Left ventricle myocardium inferior (tissue), 1 donor: ENCODE measurements around the gene C2orf74. TPM values are rescaled to one million over a fixed set of nuclear protein-coding genes. Genes with fewer than 3 reads are reported as not detected.
A peak's percentile ranks its signal among the peaks of the same experiment; 100 is the strongest.

Source experiments
- DNase-seq: peaks from one replicate; pipeline ENCODE4 v3.0.0-alpha.2; 2020
- H3K27ac ChIP-seq: fragments of 200-600 bp; replicated peaks from 2 replicates; pipeline ENCODE4 v1.8.0; 2021
- H3K27me3 ChIP-seq: fragments of 200-600 bp; 2 replicates; pipeline ENCODE4 v1.8.0; 2021; ENCODE audit warnings: low read depth
- H3K36me3 ChIP-seq: fragments of 200-600 bp; 2 replicates; pipeline ENCODE4 v1.8.0; 2021
- H3K4me1 ChIP-seq: fragments of 200-600 bp; 2 replicates; pipeline ENCODE4 v1.8.0; 2021
- H3K4me3 ChIP-seq: fragments of 200-600 bp; 2 replicates; pipeline ENCODE4 v1.8.0; 2021; ENCODE audit warnings: mild to moderate bottlenecking, moderate library complexity
- H3K9me3 ChIP-seq: fragments of 200-600 bp; replicated peaks from 2 replicates; pipeline ENCODE4 v1.8.0; 2021
- intact Hi-C: fragments of 100-400 bp; cut with micrococcal nuclease; formaldehyde crosslinking; loops from one replicate; pipeline ENCODE4 v1.11.0; 2022
- total RNA-seq: library from RNA; stranded (reverse); fragmentation: NEBNext Ultra II Directional; extraction: Animal tissue kit (Norgen Biotek cat#: 25700); gene quantifications from one replicate; pipeline ENCODE4 v1.2.1, GENCODE V29; 2021
- TF ChIP-seq, protein P1 (sequence below): fragments of 200-600 bp; IDR thresholded peaks from 2 replicates; pipeline ENCODE4 v1.8.0; 2021; ENCODE audit warnings: antibody characterized with exemption, mild to moderate bottlenecking, borderline replicate concordance
- donor health status: DM: no; HTN: yes; CAD: no; lungs with severe emphysema.

C2orf74 gene
- total RNA-seq, 1 donor from 2014 or later = 33.7 TPM

DNA sequence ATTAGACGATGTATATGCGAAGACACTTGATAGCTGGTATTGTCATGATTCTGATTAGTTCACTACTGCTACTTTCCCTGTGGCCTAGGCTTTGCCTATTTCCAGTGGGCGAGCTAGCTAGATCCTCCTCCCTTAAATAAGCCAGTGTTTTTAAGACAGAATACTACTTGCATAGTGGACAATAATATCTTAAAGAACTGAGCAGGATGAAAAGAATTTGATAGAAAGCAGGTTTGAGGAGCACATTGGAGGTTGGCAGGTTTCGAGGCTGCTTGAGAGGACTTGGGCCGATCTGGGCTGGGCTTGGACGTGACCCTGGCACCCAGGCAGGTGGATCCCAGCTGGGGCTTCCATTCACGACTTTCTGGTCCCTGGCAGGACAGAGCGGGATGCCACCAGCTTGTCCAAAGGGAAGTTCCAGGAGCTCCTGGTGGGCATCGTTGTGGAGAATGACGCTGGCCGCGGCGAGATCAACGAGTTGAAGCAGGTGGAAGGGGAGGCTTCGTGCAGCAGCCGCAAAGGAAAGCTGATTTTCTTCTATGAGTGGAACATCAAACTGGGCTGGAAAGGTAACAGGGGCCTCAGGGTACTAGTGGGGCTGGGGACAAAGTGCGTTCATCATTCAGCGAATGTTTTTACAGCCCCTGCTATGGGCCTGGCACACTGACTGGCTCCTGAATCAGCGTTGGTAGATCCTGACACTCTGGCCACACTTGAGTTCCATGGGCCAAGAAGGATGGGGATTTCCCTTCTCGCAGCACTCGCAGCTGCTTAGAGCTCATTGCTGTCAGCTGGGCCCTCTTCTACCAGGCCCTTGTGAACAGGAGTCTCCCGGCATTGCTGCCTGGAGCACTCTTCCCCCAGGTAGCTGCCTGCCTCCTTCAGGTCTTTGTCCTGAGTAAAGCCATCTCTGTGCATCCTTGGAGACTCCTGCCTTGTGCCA lies 16.9 kb downstream of the C2orf74 start:
- H3K27me3 ChIP-seq = no peaks in the 10 kb centered on the region
- H3K36me3 ChIP-seq = peaks cover 32% of the 10 kb centered on the region
- H3K4me1 ChIP-seq = peaks cover 66% of the 10 kb centered on the region
- H3K4me3 ChIP-seq = peak overlapping the region; percentile 90
- no peak for DNase-seq
- TF ChIP-seq, protein P1, sequence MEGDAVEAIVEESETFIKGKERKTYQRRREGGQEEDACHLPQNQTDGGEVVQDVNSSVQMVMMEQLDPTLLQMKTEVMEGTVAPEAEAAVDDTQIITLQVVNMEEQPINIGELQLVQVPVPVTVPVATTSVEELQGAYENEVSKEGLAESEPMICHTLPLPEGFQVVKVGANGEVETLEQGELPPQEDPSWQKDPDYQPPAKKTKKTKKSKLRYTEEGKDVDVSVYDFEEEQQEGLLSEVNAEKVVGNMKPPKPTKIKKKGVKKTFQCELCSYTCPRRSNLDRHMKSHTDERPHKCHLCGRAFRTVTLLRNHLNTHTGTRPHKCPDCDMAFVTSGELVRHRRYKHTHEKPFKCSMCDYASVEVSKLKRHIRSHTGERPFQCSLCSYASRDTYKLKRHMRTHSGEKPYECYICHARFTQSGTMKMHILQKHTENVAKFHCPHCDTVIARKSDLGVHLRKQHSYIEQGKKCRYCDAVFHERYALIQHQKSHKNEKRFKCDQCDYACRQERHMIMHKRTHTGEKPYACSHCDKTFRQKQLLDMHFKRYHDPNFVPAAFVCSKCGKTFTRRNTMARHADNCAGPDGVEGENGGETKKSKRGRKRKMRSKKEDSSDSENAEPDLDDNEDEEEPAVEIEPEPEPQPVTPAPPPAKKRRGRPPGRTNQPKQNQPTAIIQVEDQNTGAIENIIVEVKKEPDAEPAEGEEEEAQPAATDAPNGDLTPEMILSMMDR = no peak
- H3K27ac ChIP-seq = peak overlapping the region; percentile 99
- no peaks in the 10 kb centered on the region for H3K9me3 ChIP-seq
- intact Hi-C loops = no loop called here

DNA sequence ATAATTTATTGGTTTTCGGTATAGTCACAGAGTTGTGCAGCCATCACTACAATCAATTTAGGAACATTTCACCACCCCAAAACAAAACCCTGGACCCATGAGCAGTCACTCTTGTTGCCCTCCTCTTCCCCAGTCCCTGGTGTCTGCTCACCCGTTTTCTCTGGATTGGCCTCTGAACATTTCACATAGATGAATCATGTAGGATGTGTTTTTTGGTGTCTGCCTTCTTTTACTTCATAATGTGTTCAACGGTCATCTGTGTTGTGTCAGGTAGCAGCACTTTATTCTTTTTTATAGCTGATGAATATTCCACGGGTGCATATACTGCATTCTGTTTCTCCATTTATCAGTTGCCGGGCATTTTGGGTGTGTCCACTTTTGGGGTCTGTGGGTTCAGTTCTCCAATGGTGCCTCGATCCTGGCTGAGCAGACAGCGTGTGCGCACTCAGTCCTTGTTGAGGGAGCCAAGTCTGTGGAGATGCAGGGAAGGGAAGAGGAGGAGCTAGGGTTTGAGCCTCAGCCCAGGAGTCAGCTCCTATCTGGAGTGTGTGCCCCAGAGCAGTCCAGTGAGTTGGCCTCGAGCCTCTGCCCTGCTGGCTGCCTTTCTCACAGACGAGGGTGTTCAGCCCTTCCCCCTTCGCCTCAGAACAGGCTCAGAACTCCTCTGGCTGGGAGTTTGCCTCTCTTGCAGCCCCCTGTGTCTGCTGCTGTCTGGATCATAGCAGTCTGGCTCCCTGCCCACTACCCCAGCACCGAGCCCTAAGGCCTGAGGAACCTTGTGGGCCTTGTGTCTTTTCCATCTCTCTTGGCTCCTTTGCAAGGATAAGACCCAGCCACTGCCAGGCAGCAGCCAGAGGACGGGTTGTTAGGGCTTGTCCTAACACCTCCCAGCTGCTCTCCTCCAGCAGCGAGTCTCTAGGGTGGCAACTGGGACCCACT lies 18.0 kb downstream of the C2orf74 start:
- H3K9me3 ChIP-seq = no peaks in the 10 kb centered on the region
- no peaks in the 10 kb centered on the region for H3K27me3 ChIP-seq
- H3K36me3 ChIP-seq = peaks cover 43% of the 10 kb centered on the region
- intact Hi-C loops = no loop called here
- peaks cover 68% of the 10 kb centered on the region for H3K4me1 ChIP-seq
- TF ChIP-seq, protein P1 = no peak
- peak overlapping the region; percentile 86 for H3K27ac ChIP-seq
- H3K4me3 ChIP-seq = peak overlapping the region; percentile 90
- DNase-seq = peak; percentile 82

DNA sequence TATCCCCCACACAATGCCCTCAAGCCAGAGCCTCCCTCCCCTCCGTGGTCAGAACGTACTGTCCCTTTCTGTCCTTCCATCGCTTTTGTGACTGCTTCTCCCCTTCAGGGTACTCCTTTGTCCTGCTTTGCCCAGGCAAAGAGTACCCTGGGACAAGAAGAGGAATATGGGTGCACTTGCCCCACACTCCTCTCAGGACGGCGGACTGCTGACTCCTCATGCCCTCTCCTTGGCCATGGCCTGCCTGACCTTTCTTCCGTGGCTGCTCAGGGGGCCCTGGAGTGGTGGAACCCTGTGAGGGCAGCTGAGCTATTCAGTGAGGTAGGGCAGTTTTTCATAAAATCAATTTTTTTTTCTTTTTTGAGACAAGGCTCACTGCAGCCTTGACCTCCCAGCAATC lies 18.7 kb downstream of the C2orf74 start:
- H3K9me3 ChIP-seq = no peaks in the 10 kb centered on the region
- no peaks in the 10 kb centered on the region for H3K27me3 ChIP-seq
- H3K27ac ChIP-seq = peak overlapping the region; percentile 86
- peak overlapping the region; percentile 90 for H3K4me3 ChIP-seq
- TF ChIP-seq, protein P1 = no peak
- peaks cover 50% of the 10 kb centered on the region for H3K36me3 ChIP-seq
- H3K4me1 ChIP-seq = peaks cover 68% of the 10 kb centered on the region
- no peak for DNase-seq
- intact Hi-C loops = no loop called here

DNA sequence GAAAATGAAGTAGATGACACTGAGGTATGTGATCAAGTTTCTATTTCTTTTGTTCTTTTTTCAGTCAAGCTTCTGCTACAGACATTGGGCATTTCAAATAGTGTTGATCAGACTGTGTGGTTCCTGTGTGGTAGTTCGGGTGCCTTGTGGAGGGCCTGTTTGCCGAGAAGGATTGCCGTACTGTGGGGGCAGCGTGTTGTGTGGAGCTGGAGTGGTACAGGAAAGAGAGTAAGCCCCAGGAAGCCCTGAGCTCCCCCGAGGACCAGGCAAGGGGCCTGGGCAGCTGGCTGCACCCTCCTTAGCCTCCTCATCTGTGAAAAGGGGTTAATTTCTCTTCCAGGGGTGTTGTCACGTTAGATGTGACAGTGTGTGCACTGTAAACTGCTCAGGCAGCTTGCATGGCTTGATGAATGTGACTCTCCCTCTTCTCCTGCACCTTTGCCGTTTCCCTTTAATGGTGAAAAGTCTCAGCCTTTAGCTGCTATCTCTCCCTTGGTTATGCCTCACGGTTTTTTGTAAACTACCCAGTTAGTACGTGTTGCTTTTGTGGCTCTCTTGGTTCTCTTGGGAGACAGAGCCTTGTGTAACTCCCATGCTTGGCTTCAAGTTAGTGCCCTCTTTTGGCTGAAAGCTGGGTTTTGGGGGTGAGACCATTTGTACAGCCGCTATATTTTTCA lies 19.5 kb downstream of the C2orf74 start:
- H3K4me3 ChIP-seq = peak overlapping the region; percentile 90
- intact Hi-C loops = no loop called here
- TF ChIP-seq, protein P1 = no peak
- peak overlapping the region; percentile 86 for H3K27ac ChIP-seq
- no peaks in the 10 kb centered on the region for H3K9me3 ChIP-seq
- peaks cover 58% of the 10 kb centered on the region for H3K36me3 ChIP-seq
- no peak for DNase-seq
- H3K4me1 ChIP-seq = peaks cover 63% of the 10 kb centered on the region
- no peaks in the 10 kb centered on the region for H3K27me3 ChIP-seq

DNA sequence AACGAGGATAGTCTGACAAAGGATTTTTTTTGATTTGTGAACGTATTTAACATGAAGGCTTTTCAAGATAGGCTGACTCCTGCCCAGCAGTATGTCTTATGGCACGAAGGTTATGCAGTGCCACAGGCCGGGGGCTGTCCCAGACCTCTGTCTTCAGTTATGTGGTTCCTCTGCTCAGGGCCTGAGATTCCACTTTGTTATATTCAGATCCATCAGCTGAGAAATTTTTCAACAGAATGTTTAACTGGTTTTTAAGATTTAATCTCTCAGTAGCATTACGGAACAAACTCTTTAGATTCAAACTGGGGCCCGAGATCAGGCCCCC lies 20.0 kb downstream of the C2orf74 start:
- H3K27me3 ChIP-seq = no peaks in the 10 kb centered on the region
- H3K4me3 ChIP-seq = peak overlapping the region; percentile 90
- TF ChIP-seq, protein P1 = no peak
- no peak for DNase-seq
- H3K36me3 ChIP-seq = peaks cover 63% of the 10 kb centered on the region
- intact Hi-C loops = no loop called here
- H3K9me3 ChIP-seq = no peaks in the 10 kb centered on the region
- peaks cover 60% of the 10 kb centered on the region for H3K4me1 ChIP-seq
- peak overlapping the region; percentile 86 for H3K27ac ChIP-seq
